ENCODE measurements around the gene SULT1C2.

Gene SULT1C2

GRCh38 chr2:108297436-108298141 lies 8.9 kb downstream of the SULT1C2 start:
- DNase-seq: no peak

GRCh38 chr2:108301558-108301957 lies 12.9 kb downstream of the SULT1C2 start:
- DNase-seq: no peak

GRCh38 chr2:108304975-108305374 lies 16.3 kb downstream of the SULT1C2 start:
- no peak for DNase-seq

DNA sequence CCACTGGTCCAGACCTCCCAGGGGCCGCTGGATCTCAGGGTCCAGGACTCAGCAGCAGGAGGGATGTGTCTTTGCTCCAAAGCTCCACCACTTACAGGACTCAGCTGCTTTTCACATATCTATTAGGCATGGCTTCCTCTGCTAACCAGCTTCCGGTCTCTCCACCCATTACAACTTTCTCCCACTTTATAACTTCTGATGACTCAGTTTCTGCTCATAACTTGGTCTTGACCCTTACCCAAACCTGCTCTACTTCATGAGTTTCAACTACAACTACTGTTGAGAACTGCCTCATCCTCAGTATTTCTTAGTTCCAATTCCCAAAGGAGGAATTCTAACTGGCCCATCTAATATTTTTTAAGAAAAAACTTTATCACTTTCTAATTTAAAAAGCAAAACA lies 17.2 kb downstream of the SULT1C2 start:
- no peak for DNase-seq

GRCh38 chr2:108309903-108310302 lies 21.2 kb downstream of the SULT1C2 start:
- DNase-seq: no peak

GRCh38 chr2:108314586-108315296 lies 26.0 kb downstream of the SULT1C2 start:
- DNase-seq: no peak

DNA sequence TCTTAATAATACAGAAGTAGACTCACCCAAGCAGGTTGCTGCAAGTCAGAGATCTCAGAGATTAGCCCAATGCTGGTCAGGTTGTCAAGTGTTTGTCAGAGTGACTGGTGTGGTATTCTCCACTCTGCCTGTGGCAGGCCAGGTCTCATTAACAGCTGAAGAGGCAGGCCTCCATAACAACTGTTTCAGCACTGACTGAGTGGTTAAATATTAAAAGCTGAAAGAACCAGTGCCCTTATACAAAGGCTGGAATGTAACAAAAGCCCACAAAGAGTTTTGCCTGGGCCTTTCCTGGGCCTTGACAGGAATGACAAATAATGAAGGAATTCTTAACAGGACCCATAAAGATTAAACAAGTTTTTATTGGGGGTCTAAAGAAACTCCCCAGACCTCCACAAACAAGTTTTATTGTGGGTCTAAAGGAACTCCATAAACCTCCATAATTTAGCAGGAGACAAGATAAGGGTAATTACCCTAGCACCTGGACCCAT lies 26.8 kb downstream of the SULT1C2 start:
- DNase-seq: no peak

- no peak for DNase-seq
Observed at GRCh38 chr2:108316033-108316432, 27.3 kb downstream of the SULT1C2 start.

- no peak for DNase-seq
Observed at GRCh38 chr2:108316461-108317258, 28.0 kb downstream of the SULT1C2 start.

GRCh38 chr2:108320326-108320922 lies 31.7 kb downstream of the SULT1C2 start:
- no peak for DNase-seq

- no peak for DNase-seq
Observed at GRCh38 chr2:108323619-108324018, 34.9 kb downstream of the SULT1C2 start.

DNA sequence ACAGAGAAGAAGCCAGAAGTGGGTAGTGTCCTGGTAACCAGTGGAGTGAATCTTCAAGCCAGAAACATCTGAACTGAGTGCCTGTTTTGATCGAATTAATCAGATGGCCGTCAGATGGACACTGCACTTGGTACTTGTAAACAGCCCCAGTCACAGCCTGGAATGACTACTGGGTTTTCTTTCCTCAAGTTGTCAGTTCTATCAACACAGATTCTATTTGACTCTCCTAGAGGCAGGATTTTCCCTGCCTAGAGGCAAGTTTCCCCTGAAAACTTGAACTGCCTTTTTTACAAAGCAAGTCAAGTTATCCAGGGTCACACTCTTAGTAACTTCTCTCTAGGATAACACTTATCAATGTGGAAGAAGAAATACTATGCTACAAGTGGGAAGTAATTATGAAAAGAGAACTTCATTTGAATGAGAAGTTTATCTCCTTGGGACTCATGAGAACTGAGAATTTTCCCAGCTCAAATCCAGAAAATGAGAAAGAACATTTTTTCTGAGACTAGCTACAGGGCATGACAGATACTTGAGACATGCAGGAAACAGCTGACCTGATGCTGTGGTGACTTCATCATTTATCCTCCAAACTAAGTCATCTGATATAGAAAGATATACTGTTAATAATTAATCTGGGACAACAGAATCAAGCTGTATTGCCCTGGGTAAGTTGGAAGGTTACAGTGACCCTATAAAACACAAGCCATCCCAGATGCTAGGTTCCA lies 36.0 kb downstream of the SULT1C2 start:
- DNase-seq: no peak

GRCh38 chr2:108325756-108326155 lies 37.1 kb downstream of the SULT1C2 start:
- DNase-seq: no peak

- DNase-seq: no peak
Observed at GRCh38 chr2:108329771-108330170, 41.1 kb downstream of the SULT1C2 start.

DNA sequence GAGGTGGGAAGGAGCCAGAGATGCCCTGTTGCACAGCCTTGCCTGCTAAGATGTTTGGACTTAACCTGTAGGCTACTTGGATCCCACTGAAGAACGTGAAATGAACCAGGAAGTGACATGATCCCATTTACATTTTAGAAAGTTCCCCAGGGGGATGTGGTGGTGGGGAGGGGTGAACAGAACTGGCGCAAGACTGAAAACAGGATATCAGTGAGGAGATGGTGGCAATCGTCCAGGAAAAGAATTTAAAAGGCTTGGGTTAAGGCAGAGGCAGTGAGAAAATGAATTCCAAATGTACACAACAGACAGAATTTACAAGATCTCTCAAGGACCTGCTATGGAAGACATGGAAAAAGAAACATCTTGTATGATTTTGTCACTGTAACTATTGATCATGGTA lies 42.3 kb downstream of the SULT1C2 start:
- DNase-seq: no peak

DNA sequence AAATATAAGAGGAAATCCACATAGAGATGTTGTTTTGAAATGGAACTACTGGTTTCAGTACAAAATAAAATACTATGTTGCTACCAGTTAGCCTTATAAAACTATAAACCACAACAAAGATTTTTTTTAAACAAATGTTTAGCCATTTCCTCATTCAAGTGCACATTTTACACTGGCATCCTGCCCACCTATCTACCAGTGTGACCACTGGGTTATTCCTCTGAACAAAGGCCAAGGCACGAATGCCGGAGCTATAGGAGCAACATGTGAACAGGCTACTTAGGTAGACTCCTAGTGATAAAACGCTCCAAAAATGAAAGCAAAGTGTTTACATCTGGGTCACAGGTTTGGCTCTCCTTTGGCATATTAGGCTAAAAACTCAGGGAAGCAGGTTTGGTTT lies 57.3 kb downstream of the SULT1C2 start:
- no peak for DNase-seq

DNA sequence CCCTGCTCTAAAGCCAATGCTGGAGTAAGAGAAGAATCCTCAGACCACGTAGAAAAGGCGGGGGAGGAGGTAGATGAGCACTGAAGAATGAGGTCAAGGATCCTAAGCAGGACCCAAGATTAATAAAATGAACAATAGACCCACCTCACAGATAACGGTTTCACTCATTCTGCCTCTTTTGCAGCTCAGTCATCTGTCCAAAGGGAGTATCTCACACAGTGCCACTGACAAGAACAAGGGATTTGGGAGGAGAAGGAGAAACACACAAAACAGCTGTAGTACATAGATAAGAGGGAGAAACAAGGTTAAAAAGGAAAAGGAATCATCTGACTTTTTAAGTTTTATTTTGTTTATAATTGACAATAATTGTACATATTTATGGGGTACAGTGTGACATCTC lies 58.1 kb downstream of the SULT1C2 start:
- no peak for DNase-seq

GRCh38 chr2:108347786-108348185 lies 59.1 kb downstream of the SULT1C2 start:
- DNase-seq: no peak

- DNase-seq: no peak
Observed at GRCh38 chr2:108348816-108349570, 60.3 kb downstream of the SULT1C2 start.

DNA sequence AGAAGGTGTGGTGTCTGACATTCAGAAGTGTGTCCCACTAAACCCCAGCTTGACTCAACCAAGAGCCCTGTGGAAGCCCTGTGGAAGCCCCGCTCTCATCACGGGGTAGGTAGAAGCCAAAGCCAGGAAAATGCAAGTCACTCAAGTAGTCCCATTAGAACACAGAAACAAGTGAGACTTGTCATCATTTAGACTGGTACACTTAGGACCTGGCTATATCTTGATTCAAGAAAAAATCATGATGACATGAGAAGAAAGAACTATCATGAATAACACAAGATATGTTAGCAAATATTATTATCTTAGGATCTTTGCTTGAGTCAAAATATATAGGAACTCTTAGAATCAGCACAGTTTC lies 60.9 kb downstream of the SULT1C2 start:
- no peak for DNase-seq

DNA sequence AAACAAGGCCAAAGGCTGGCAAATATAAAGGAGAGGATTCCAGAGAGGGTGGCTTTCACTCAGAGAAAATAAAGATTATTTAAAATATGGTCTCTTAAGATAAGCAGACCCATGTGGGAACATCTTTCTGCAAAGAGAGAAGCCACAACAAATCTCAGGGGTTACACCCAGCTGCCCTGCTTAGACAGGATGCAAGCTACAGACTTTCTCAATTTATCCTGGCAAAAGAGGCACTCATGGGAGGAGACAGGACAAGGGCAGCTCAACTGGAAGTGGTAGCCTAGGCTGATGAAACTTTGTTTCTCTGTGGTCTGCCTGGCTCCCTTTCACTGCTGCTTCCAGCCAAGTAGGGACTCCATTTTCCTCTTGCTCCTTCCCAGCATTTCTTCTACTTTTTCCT lies 63.2 kb downstream of the SULT1C2 start:
- DNase-seq: no peak

DNA sequence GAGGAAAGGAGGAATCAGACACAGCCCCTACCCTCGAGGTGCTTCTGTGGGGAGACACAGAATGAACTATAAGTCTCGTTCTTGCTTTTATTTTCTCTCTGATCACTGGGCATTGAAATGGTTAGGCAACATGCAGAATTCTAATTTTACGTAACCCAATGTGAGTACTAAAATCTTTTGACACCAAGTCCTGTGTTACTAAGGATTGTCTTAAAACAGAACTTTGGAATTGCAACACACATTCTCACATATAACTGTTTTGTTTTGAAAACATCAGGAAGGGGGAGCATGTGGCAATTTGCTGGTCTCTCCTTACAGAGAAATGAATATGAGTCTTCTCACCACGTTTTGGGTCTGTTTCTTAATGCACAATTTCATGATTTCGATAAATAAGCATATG lies 65.4 kb downstream of the SULT1C2 start:
- no peak for DNase-seq

Measured in effector CD4-positive, alpha-beta T cell (primary cell).